Panc1 (cell line): Measurements from ENCODE around the gene ADH1A.

Experiments used
- CTCF ChIP-seq: fragments of 450-650 bp; IDR thresholded peaks from 2 replicates; pipeline ENCODE4 v1.5.1; 2017; ENCODE audit warnings: mild to moderate bottlenecking
- REST ChIP-seq, 2 experiments: IDR thresholded peaks; 2 replicates each; pipeline ENCODE4 v1.6.1; 2011 to 2012; ENCODE audit warnings: low read depth in 2 of 2, control low read depth in 1 of 2, low read length in 1 of 2, mild to moderate bottlenecking in 1 of 2, moderate library complexity in 1 of 2; ENCODE audit not compliant: insufficient read depth in 1 of 2

DNA sequence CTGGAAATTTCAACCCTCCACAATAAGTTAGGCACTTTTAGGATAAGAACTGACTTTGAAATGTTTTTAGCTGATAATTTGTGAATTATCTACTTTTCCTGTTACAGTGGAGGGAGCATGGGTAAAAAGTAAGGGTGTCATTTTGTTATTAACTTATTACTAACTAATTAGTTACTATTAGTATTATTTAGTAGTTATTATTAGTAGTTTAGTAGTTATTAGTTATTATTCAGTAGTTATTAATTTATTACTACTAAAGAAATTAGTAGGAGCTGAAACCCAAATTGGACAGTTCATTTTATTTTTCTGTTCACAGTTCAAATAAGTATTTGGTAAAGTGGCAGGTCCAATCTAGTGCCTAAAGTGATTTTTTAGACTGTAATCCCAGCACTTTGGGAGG is 5.4 kb downstream of the ADH1A start:
- TF ChIP-seq REST (IDR thresholded peaks at IDR 0.05; ENCODE audit: insufficient read depth in 1 of 2, low read depth in 2 of 2, low read length in 1 of 2) (no peak), CTCF (no peak)
